Measurements from ENCODE around the gene C1QTNF7. TPM values are rescaled to one million over a fixed set of nuclear protein-coding genes. Genes with fewer than 3 reads are reported as not detected.

Gene C1QTNF7
- total and polyA plus RNA-seq, 2 of the 13 experiments (the other 11 are each of a cell fraction or from before 2014, with no cell fraction given): not detected

- TF ChIP-seq ZNF407 (CRISPR knock-in tag; IDR thresholded peaks at IDR 0.05; ENCODE audit: not compliant biosample characterization) (no peak), ZNF343 (CRISPR knock-in tag; IDR thresholded peaks at IDR 0.05) (no peak), ZBTB37 (CRISPR knock-in tag; IDR thresholded peaks at IDR 0.05) (no peak), REPIN1 (CRISPR knock-in tag; IDR thresholded peaks at IDR 0.05; ENCODE audit: borderline replicate concordance, low read depth) (no peak), ZBTB1 (CRISPR knock-in tag; IDR thresholded peaks at IDR 0.05; ENCODE audit: borderline replicate concordance) (no peak)
Measured at GRCh38 chr4:15417233-15417660, 10.6 kb upstream of the C1QTNF7 start (continued).
